ENCODE results near the gene CREBBP.

CREBBP gene

DNA sequence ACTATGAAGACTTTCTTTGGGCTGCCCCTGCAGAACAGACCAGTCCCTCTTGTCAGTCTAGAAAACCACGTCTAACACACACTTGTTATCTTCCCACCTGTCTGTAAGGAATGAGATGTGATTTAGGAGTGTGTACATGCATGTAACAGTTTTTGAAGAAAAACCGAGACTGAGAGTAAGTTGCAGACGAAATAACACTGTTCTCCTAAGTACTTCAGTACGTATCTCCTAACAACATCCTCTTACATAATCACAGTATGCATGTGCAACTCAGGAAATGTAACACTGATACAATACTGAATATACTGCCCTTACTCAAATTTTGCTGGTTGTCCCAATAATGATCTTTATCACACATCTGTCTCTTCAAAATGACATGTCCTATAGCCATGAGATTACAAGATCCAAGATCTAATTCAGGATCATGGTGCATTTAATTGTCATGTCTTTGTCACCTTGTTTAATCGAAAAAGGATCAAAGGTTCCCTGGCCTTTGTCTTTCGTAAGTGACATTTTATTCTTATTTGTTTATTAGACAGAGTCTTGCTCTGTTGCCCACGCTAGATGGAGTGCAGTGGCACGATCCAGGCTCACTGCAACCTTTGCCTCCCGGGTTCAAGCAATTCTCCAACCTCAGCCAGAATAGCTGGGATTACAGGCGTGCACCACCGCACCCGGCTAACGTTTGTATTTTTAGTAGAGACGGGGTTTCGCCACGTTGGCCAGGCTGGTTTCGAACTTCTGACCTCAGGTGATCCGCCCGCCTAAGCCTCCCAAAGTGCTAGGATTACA, 25.6 kb downstream of the CREBBP start:
- FAIRE-seq = no peak

DNA sequence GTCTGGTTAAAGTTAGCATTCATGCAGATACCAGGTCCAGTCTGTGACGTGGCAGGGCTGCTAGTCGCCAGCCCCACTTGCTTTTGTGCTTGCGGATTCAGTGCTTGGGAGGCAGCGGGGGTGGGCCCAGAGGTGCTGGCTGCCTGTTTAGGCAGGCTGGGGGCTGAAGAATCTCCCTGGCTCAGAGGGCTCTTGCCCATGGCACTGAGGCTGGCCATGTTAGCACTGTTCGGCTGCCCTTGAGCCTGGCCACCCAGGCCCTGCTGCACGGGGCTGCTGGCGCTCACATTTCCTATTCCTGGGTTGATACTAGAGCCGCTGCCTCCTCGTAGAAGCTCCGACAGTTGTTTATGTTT, 30.0 kb downstream of the CREBBP start:
- FAIRE-seq = no peak

DNA sequence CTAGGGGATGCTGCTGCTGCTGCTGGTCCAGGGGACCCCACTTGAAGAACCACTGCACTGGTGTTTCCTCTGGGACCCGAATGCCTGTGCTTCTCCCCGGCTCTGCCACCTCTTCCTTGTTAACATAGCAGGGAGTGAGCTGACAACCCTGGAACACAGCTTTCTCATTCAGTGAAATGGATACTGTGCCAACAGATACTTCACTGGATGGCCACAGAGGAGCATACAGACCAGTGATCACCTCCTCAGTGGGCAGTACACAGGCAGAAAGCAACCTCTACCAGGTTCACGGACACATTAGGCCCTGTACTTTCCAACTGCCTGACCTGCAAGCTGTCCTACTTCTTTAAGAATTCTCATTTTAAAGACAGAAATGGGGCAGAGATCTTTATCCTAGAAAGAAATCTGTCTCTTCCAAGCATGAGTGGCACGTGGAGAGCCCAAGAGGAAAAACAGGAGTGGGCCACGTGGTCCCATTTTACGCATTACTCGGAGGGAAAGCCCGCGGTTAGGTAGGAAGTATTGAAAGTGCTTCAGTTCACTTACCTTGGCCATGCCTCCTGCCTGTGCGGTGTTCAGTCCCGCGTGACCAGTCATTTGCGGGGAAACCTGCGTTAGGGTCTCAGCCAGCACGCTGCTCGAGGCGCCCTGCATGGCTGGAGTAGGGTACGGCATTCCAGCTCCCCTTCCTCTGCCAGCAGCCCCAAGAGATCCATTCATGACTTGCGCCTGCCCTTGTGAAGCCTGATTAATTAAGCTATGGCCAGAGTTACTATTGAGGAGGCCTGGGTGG, 30.6 kb downstream of the CREBBP start:
- FAIRE-seq = no peak

DNA sequence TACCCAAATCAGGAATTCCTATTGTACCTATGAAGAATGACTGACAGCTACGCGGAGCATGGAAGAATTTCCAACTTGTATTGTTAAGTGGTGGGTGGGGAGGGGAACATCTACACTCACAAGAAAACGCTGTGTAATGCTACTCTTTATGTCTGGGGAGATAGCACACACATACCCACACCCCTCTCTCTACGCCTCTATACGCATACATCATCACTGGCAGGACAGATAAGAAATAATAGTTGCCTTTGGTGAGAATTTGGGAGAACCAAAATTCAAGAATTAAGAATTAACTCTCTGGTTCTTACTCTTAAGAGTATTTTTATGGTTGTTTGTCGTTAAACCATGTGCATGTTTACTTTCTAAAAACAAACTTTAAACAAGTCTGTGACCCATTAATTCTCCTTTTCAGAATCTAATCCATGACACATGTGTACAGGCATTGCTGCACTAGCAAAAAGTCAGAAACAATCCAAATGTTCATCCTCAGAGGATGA, 33.9 kb downstream of the CREBBP start:
- no peak for FAIRE-seq

DNA sequence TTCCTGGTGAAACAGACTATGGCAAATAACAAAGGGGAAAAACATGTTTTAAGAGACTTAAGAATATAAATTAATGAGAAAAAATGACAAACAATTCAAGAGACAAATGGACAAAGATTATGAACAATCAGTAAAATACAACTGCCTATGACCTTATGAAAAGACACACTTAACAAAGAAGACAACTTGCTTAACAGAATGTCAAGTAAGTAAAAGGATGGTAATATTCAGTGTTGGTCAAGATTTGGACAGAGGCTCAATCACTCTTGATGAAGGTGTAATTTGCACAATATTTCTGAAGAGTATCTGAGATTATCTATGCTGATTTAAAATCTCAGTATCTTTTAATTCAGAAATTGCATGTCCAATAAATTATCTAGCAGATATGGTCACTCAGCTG, 34.4 kb downstream of the CREBBP start:
- FAIRE-seq = no peak

DNA sequence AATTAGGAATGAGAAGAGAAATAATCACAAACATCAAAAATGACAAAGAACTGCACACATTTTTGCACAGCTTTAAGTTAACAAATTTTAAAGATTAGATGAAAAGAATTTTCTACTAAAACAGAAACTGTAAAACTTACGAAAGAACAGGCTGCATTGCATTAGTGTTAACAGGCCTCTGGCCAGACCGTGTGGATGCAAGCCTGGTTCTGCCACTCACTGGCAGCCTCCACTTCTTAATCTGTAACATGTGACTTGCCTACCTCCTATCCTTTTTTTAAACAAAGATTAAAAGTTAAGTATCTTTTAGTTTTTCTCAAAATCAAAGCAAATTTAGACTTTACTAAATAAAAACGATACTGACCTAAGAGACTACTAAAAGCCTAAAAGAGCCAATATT, 37.5 kb downstream of the CREBBP start:
- FAIRE-seq = no peak

DNA sequence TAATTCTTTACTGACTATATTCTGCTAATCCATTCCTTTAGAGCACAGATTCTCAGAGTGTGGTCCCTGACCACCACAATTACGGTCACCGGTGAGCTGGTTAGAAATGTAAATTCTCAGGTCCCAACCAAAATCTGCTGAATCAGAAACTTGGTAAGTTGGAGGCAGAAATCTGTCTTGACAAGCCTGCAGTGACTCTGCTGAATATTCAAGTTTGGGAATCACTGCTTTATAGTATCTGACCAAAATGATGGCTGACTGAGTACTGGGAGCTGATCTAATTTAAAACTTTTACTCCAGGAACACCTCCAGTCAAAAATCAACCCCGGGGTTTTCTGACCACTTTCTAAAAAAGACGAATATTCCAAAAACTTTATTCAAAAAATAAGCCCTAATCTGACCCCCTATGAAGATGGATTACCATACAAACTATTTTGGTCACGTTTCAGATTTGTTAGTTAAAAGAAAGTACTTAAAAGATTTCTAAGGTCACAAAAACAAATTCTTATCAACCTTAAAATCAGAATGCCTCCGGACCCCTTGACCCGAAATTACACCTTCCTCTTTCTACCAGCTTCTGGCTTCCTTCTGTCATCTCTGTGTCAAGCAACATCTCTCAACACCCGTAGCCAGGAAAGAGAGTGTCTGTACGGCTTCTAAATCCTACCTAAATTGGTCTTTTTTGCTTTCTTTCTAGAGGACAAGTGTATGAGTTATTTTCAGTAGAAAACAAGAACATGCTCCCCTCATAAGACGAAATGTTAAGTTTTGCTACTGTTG, 38.6 kb downstream of the CREBBP start:
- no peak for FAIRE-seq

DNA sequence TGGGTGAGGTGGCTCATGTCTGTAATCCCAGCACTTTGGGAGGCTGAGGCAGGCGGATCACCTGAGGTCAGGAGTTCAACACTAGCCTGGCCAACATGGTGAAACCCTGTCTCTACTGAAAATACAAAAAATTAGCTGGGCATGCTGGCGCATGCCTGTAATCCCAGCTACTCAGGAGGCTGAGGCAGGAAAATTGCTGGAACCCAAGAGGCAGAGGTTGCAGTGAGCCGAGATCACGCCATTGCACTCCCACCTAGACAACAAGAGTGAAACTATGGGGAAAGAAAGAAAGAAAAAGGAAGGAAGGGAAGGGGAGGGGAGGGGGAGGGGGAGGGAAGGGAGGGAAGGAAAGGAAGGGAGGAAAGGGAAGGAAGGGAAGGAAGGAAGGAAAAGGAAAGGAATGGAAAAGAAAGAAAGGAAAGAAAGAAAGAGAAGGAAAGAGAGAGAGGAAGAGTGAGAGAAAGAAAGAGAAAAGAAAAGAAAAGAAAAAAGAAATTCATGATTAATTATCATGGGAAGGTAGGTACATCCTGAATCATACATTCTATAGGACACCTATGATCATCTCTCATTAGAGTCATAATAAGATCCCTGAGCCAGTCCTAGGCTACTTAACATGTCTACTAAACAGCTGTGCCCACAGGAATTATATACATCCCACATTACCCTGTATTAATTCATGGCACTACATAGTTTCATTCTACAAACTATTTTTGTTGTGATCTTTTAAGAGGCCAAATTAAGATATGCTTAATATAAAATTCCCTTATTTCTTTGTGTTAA, 40.9 kb downstream of the CREBBP start:
- no peak for FAIRE-seq

DNA sequence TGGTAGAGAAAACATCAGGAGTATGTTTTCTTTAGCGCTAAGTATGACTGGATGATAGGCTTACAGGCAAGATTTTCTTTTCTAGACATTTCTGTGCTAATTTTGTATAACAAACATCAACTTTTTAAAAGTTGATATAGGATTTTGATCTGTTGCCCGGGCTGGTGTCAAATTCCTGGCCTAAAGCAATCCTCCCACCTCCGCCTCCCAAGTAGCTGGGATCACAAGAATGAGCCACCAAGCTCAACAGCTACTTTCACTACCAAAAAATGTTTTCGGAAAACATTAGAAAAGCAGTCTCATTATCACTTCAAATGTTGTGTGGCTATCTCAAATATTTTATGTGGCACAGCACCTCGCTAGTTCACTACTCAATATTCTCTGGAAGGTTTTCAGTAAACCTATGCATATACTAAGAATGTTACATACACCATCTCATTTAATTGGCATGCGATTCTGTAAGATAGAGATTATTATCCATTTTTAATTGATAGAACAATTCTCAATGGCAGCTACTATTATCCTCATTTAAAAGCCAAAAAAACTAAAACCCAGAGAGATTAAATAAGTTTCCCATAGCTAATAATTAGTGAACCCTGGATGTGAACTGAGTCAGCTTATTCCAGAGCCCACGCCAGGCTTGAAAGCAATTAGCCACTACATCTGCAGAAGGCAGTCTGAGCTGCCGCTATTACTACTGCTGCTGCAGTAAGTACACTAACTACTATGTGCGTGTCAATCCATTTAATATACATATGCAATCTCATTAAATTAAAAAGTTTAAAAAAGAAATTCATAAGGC, 41.7 kb downstream of the CREBBP start:
- FAIRE-seq = no peak

DNA sequence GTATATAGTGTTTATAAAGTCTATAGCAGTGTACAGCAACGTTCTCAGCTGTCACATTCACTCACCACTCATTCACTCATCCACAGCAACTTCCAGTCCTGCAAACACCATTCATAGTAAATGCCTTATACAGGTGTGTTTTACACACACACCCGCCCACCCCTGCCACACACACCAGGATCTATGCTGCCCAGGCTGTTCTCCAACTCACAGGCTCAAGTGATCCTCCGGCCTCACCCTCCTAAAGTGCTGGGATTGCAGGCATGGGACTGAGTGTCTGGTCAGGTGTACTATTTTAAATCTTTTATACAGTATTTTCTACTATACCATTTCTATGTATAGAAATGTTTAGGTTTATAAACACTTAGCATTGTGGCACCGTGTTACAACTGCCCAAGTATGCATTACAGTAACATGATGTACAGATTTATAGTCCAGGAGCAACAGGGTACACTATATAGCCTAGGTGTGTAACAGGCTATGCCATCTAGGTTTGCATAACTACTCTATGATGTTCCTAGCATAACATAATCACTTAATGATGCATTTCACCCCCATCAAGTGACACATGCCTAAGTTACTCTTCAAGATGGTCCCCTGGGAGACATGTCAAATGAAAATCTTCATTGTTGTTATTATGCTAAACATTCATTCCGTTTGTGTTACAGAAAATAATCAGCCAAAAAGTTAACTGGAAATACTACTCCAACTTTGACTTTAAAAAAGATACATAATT, 42.5 kb downstream of the CREBBP start:
- FAIRE-seq = no peak

DNA sequence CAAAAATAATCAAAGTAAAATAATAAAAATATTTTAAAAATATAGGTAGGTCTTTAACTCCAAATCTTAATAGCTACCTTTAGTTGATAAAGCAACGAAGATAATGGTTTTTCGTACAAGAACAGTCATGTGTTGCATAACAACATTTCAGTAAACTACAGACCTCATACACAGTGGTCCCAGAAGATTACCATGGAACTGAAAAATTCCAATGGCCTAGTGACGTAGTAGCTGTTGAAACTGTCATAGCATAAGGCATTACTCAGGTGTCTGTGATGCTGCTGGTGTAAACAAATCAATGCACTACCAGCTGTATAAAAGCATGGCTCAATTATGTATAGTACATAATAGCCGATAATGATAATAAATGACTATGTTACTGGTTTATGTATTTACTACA, 43.9 kb downstream of the CREBBP start:
- FAIRE-seq = no peak

DNA sequence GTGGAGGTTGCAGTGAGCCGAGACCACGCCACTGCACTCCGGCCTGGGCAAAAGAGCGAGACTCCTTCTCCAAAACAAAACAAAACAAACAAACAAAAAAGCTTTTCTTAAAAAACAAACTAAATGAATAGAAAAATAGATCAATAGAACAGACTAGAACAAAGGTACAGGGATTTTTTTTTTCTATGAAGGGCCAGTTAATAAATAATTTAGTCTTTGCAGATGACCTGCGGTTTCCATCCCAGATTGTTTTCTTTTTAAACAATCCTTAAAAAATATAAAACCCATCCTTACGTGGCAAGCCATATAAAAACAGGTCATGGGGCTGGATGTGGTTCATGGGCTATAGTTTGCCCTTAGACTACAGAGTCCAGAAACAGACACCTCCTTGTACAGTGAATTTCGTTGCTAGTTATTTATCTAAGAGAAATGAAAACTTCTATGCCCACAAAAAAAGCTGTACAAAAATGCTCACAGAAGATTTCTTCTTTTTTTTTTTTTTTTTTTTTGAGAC, 45.4 kb downstream of the CREBBP start:
- FAIRE-seq = no peak

DNA sequence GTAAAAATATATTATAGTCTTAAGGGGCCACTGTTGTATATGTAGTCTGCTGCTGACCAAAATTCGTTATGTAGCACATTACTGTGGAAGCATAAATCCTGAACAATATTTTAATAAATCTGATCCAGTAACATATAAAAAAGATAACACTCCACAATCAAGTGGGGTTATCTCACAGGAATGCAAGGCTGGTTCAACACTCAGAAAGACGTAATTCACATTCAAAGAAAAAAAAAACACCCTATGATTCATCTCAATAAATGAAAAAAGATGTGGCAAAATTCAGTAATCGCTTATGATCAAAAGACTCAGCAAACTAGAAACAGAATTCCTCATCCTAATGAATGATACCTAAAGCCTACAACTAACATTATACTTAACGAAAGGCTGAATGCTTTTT, 47.8 kb downstream of the CREBBP start:
- no peak for FAIRE-seq

DNA sequence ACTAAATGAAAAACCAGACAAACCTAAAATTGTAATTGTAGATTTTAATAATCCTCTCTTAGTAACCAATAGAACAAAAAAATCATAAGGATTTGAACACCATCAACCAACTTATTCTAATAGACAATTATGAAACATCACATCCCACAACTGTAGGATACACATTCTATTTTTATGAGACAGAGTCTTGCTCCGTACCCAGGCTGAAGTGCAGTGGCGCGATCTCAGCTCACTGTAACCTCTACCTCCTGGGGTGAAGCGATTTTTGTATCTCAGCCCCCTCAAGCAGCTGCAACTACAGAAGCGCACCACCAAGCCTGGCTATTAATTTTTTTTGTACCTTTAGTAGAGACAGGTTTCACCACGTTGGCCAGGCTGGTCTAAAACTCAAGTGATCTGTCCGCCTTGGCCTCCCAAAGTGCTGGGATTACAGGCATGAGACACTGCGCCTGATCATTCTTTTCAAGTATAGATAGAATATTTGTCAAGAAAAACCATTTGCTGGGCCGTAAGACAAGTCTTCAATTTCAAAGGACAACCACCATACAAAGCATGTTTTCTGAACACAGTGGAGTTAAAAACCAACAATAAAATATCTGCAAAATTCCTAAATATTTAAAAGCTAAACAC, 49.8 kb downstream of the CREBBP start:
- FAIRE-seq = no peak

DNA sequence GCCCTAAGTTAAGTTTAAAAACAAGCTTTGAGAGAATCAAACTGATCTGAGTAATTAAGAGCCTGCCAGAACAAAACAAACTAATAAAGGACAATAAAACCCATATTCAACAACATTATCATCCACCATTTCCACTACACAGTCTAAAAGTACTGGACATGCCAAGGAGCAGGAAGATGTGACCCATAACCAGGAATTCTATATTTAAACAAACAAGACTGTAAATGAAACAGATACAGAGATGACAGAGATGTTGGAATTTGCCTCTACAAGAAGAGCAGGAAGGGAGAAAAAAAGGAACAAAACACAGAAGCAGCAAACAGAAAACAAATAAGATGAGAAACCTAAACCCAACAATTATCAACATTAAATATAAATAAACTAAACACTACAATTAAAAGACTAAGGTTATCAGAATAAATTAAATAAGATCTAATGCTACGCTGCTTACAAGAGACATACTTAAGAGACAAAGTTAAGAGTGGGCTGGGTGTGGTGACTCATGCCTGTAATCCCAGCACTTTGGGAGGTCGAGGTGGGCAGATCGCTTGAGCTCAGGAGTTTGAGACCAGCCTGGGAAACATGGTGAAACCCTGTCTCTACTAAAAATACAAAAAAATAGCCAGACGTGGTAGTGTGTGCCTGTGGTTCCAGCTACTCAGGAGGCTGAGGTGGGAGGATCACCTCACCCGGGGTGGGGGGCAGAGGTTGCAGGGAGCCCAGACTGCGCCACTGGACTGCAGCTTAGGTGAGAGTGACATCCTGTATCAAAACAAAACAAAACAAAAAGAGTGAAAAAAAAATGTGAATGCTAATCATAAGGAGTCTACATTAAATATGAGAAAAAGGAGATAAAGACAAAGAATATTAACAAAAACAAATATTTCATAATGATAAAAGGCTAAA, 50.6 kb downstream of the CREBBP start:
- FAIRE-seq = no peak

DNA sequence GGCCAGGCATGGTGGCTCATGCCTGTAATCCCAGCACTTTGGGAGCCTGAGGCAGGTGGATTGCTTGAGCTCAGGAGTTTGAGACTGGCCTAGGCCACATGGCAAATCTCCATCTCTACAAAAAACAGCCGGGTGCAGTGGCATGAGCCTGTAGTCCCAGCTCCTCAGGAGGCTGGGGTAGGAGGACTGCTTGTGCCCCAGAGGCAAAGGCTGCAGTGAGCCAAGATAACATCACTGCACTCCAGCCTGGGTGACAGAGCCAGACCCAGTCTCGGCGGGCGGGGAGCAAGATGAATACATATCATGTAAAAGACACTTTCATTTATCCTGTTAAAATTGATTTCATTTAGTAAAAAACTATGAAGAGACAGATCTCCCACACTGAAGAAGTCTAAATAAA, 54.6 kb downstream of the CREBBP start:
- no peak for FAIRE-seq

DNA sequence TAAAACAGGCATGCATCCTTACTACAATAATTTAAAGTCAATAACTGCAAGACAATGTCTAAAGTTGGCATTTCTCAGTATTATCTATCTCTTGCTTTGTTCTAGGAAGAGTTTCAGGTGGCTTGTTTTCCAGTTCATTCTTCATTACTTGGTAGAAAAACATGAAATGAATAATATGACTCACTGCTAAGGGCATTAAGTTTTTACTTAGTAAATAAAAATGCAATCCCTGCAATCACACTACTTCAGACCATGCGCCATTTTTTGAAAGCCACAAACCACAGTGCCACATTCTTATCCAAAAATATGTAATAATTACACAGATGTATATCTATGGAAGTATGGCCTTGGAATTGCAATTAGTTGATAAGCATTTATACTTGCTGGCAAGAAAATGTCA, 55.4 kb downstream of the CREBBP start:
- no peak for FAIRE-seq

DNA sequence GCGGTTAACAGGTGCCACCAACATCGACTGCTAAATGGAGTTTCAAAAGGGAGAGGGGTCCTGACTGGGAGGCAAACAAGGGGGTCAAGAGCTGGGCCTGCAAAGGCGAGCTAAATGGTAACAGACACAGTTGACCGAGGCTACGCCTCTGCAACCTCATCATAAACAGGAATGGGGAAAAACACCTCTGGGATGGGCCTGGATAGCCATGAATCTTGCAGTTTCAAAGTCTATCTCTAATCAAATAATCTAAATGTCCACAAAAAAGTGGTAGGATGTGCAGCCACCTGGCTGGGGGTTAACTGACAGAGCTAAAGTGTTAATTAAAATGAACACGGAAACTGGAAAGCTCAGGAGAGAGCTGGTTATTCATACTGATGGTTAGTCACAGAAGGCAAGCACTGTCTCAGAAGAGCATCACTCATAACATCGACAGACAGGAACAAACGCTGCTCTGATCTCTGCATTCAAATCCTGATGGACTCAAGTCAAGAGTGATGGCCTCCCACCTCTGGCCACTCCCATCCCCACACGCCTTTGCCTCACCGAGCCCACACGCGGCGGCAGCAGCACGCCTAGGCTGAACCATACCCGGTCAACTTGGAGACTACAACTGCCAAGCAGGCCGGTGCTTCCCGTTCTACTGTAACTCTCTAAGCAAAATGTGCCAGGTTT, 56.3 kb downstream of the CREBBP start:
- FAIRE-seq = no peak

DNA sequence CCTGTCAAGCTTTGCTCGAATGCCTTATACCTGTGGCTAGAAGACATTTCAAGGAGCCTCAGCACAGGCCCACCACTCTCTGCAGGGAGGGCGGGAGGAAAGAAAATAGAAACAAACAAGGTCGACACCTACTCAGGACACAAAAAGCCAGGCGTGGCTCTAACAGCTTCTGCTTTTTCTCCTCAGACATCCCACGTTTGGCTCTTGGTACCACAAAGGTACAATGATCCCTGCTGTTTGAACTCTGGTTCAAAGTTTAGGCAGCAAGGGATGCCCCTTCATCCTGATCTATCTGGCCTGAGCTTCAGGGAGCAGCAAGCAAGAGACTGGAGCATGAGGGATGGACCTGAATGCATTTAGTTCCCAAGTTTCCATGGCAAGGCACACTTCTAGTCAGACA, 57.1 kb downstream of the CREBBP start:
- FAIRE-seq = no peak
